Measurements from ENCODE around the gene KDELR3.

KDELR3 gene

GRCh38 chr22:38424525-38425080 lies 43.3 kb upstream of the KDELR3 start:
- no peaks in the 10 kb centered on the region for H3K36me3 ChIP-seq (ENCODE audit: insufficient read depth, low read length)
- DNase-seq (ENCODE audit: low read depth, low spot score) = no peak
- H3K9me3 ChIP-seq (ENCODE audit: low read depth, low read length) = no peaks in the 10 kb centered on the region
- no peak overlapping the region for H3K27ac ChIP-seq
- H3K9ac ChIP-seq (ENCODE audit: insufficient read length) = no peak overlapping the region
- H3K4me3 ChIP-seq = no peak overlapping the region
- TF ChIP-seq POLR2AphosphoS5 (IDR thresholded peaks at IDR 0.05; ENCODE audit: borderline replicate concordance, low read depth, low read length) (no peak), EZH2 (IDR thresholded peaks at IDR 0.05) (no peak), FOXP2 (optimal IDR thresholded peaks at IDR 0.05; ENCODE audit: control extremely low read depth, extremely low read length, insufficient read depth) (no peak)

- Histone ChIP-seq H3K9ac (ENCODE audit: insufficient read length) (no peak overlapping the region), H3K9me3 (ENCODE audit: low read depth, low read length) (no peaks in the 10 kb centered on the region), H3K27ac (no peak overlapping the region), H3K4me3 (no peak overlapping the region), H3K36me3 (ENCODE audit: insufficient read depth, low read length) (no peaks in the 10 kb centered on the region)
- no peak for TF ChIP-seq FOXP2 (optimal IDR thresholded peaks at IDR 0.05; ENCODE audit: control extremely low read depth, extremely low read length, insufficient read depth)
- no peak for DNase-seq (ENCODE audit: low read depth, low spot score)
Observed at GRCh38 chr22:38426628-38427027, 41.3 kb upstream of the KDELR3 start.

- no peaks in the 10 kb centered on the region for H3K9me3 ChIP-seq (ENCODE audit: low read depth, low read length)
- TF ChIP-seq EZH2 (IDR thresholded peaks at IDR 0.05) (no peak), FOXP2 (optimal IDR thresholded peaks at IDR 0.05; ENCODE audit: control extremely low read depth, extremely low read length, insufficient read depth) (no peak), POLR2AphosphoS5 (IDR thresholded peaks at IDR 0.05; ENCODE audit: borderline replicate concordance, low read depth, low read length) (no peak)
- no peak overlapping the region for H3K4me3 ChIP-seq
- H3K36me3 ChIP-seq (ENCODE audit: insufficient read depth, low read length) = no peaks in the 10 kb centered on the region
- no peak overlapping the region for H3K27ac ChIP-seq
- DNase-seq (ENCODE audit: low read depth, low spot score) = no peak
- H3K9ac ChIP-seq (ENCODE audit: insufficient read length) = no peak overlapping the region
Observed at GRCh38 chr22:38427465-38427864, 40.4 kb upstream of the KDELR3 start.

GRCh38 chr22:38427940-38428339 lies 40.0 kb upstream of the KDELR3 start:
- no peak overlapping the region for H3K9ac ChIP-seq (ENCODE audit: insufficient read length)
- TF ChIP-seq FOXP2 (optimal IDR thresholded peaks at IDR 0.05; ENCODE audit: control extremely low read depth, extremely low read length, insufficient read depth) = no peak
- TF ChIP-seq EZH2 (IDR thresholded peaks at IDR 0.05) = no peak
- TF ChIP-seq POLR2AphosphoS5 (IDR thresholded peaks at IDR 0.05; ENCODE audit: borderline replicate concordance, low read depth, low read length) = no peak
- H3K9me3 ChIP-seq (ENCODE audit: low read depth, low read length) = no peaks in the 10 kb centered on the region
- no peak overlapping the region for H3K4me3 ChIP-seq
- H3K27ac ChIP-seq = no peak overlapping the region
- no peak for DNase-seq (ENCODE audit: low read depth, low spot score)
- H3K36me3 ChIP-seq (ENCODE audit: insufficient read depth, low read length) = no peaks in the 10 kb centered on the region

- DNase-seq (ENCODE audit: low read depth, low spot score) = no peak
- no peak for TF ChIP-seq POLR2AphosphoS5 (IDR thresholded peaks at IDR 0.05; ENCODE audit: borderline replicate concordance, low read depth, low read length)
- no peak for TF ChIP-seq EZH2 (IDR thresholded peaks at IDR 0.05)
- no peak for TF ChIP-seq FOXP2 (optimal IDR thresholded peaks at IDR 0.05; ENCODE audit: control extremely low read depth, extremely low read length, insufficient read depth)
- Histone ChIP-seq H3K9ac (ENCODE audit: insufficient read length) (no peak overlapping the region), H3K4me3 (no peak overlapping the region), H3K9me3 (ENCODE audit: low read depth, low read length) (no peaks in the 10 kb centered on the region), H3K36me3 (ENCODE audit: insufficient read depth, low read length) (no peaks in the 10 kb centered on the region), H3K27ac (no peak overlapping the region)
Observed at GRCh38 chr22:38428714-38429113, 39.2 kb upstream of the KDELR3 start.

GRCh38 chr22:38429499-38430068 lies 38.3 kb upstream of the KDELR3 start:
- Histone ChIP-seq H3K9me3 (ENCODE audit: low read depth, low read length) (no peaks in the 10 kb centered on the region), H3K27ac (no peak overlapping the region), H3K36me3 (ENCODE audit: insufficient read depth, low read length) (no peaks in the 10 kb centered on the region), H3K9ac (ENCODE audit: insufficient read length) (no peak overlapping the region), H3K4me3 (no peak overlapping the region)
- no peak for TF ChIP-seq POLR2AphosphoS5 (IDR thresholded peaks at IDR 0.05; ENCODE audit: borderline replicate concordance, low read depth, low read length)
- no peak for TF ChIP-seq FOXP2 (optimal IDR thresholded peaks at IDR 0.05; ENCODE audit: control extremely low read depth, extremely low read length, insufficient read depth)
- no peak for TF ChIP-seq EZH2 (IDR thresholded peaks at IDR 0.05)
- DNase-seq (ENCODE audit: low read depth, low spot score) = no peak

GRCh38 chr22:38431266-38432010 lies 36.5 kb upstream of the KDELR3 start:
- H3K9ac ChIP-seq (ENCODE audit: insufficient read length) = no peak overlapping the region
- H3K9me3 ChIP-seq (ENCODE audit: low read depth, low read length) = no peaks in the 10 kb centered on the region
- no peak for DNase-seq (ENCODE audit: low read depth, low spot score)
- no peak overlapping the region for H3K27ac ChIP-seq
- TF ChIP-seq POLR2AphosphoS5 (IDR thresholded peaks at IDR 0.05; ENCODE audit: borderline replicate concordance, low read depth, low read length) (no peak), FOXP2 (optimal IDR thresholded peaks at IDR 0.05; ENCODE audit: control extremely low read depth, extremely low read length, insufficient read depth) (no peak), EZH2 (IDR thresholded peaks at IDR 0.05) (no peak)
- no peak overlapping the region for H3K4me3 ChIP-seq
- no peaks in the 10 kb centered on the region for H3K36me3 ChIP-seq (ENCODE audit: insufficient read depth, low read length)

- TF ChIP-seq POLR2AphosphoS5 (IDR thresholded peaks at IDR 0.05; ENCODE audit: borderline replicate concordance, low read depth, low read length) = no peak
- H3K27ac ChIP-seq = no peak overlapping the region
- H3K9ac ChIP-seq (ENCODE audit: insufficient read length) = no peak overlapping the region
- no peak overlapping the region for H3K4me3 ChIP-seq
- no peak for DNase-seq (ENCODE audit: low read depth, low spot score)
- H3K9me3 ChIP-seq (ENCODE audit: low read depth, low read length) = no peaks in the 10 kb centered on the region
- no peaks in the 10 kb centered on the region for H3K36me3 ChIP-seq (ENCODE audit: insufficient read depth, low read length)
Observed at GRCh38 chr22:38432264-38432663, 35.6 kb upstream of the KDELR3 start.

Data from SK-N-MC (cell line).